HG03175 (cell line): Measurements from ENCODE around the gene OGFOD1.
"Not testable (repeated sequence)": the region's sequence is repeated elsewhere in the genome, so short reads cannot be mapped to it uniquely, and the experiment has no call there.

ENCODE experiments used
- ATAC-seq: cut with Tn5 transposase; IDR thresholded peaks from one replicate; pipeline ENCODE4 v1.9.1; 2021; ENCODE audit warnings: mild to moderate bottlenecking, moderate library complexity; ENCODE audit not compliant: unreplicated experiment

Gene OGFOD1

GRCh38 chr16:56479469-56479868 lies 28.1 kb downstream of the OGFOD1 start:
- ATAC-seq = no peak

GRCh38 chr16:56480776-56481467 lies 29.6 kb downstream of the OGFOD1 start:
- no peak for ATAC-seq

- ATAC-seq = no peak
Measured at GRCh38 chr16:56481468-56482122, 30.2 kb downstream of the OGFOD1 start.

- no peak for ATAC-seq
Measured at GRCh38 chr16:56482683-56483236, 31.4 kb downstream of the OGFOD1 start.

GRCh38 chr16:56483394-56483793 lies 32.0 kb downstream of the OGFOD1 start:
- no peak for ATAC-seq

- no peak for ATAC-seq
Measured at GRCh38 chr16:56488035-56488434, 36.7 kb downstream of the OGFOD1 start.

GRCh38 chr16:56488868-56489267 lies 37.5 kb downstream of the OGFOD1 start:
- not testable (repeated sequence) for ATAC-seq

GRCh38 chr16:56491657-56492261 lies 40.4 kb downstream of the OGFOD1 start:
- no peak for ATAC-seq

- no peak for ATAC-seq
Measured at GRCh38 chr16:56493126-56493525, 41.8 kb downstream of the OGFOD1 start.

- ATAC-seq = no peak
Measured at GRCh38 chr16:56493815-56494214, 42.5 kb downstream of the OGFOD1 start.

GRCh38 chr16:56505181-56505580 lies 53.8 kb downstream of the OGFOD1 start:
- no peak for ATAC-seq

GRCh38 chr16:56506941-56507340 lies 55.6 kb downstream of the OGFOD1 start:
- ATAC-seq = no peak

- no peak for ATAC-seq
Measured at GRCh38 chr16:56510544-56510943, 59.2 kb downstream of the OGFOD1 start.

GRCh38 chr16:56512025-56512424 lies 60.7 kb downstream of the OGFOD1 start:
- no peak for ATAC-seq

- no peak for ATAC-seq
Measured at GRCh38 chr16:56513091-56513490, 61.7 kb downstream of the OGFOD1 start.

- no peak for ATAC-seq
Measured at GRCh38 chr16:56513972-56514371, 62.6 kb downstream of the OGFOD1 start.

- no peak for ATAC-seq
Measured at GRCh38 chr16:56514845-56515244, 63.5 kb downstream of the OGFOD1 start.

GRCh38 chr16:56515665-56516064 lies 64.3 kb downstream of the OGFOD1 start:
- no peak for ATAC-seq

- no peak for ATAC-seq
Measured at GRCh38 chr16:56517206-56517605, 65.9 kb downstream of the OGFOD1 start.

GRCh38 chr16:56518425-56518824 lies 67.1 kb downstream of the OGFOD1 start:
- no peak for ATAC-seq

GRCh38 chr16:56519459-56520250 lies 68.3 kb downstream of the OGFOD1 start, which contains the start of gene BBS2:
BBS2 (minus strand) TSS chr16:56520024; CDS start chr16:56519862, 162 bp downstream.
- ATAC-seq = peak; percentile 82
